SU-DHL-6 (cell line): ENCODE measurements around the gene RAI1.

ENCODE experiments used
- H2AFZ ChIP-seq: fragments of 200-600 bp; sonication (generic); 2 replicates; pipeline ENCODE4 v1.6.1; 2014; ENCODE audit warnings: low read depth, mild to moderate bottlenecking, moderate library complexity, mixed read lengths, antibody characterized with exemption, low read length; ENCODE audit not compliant: severe bottlenecking
- H3F3A ChIP-seq: fragments of 200-600 bp; shearing (Covaris generic); 2 replicates; pipeline ENCODE4 v1.6.0; 2016; ENCODE audit warnings: antibody characterized with exemption, mild to moderate bottlenecking; ENCODE audit not compliant: insufficient read depth
- H3K27ac ChIP-seq: fragments of 200-600 bp; sonication (generic); 2 replicates; pipeline ENCODE4 v1.5.1; 2016; ENCODE audit warnings: low read depth, mild to moderate bottlenecking, low read length, moderate library complexity, mixed read lengths
- H3K27me3 ChIP-seq: fragments of 200-600 bp; sonication (generic), shearing (Covaris generic); 2 replicates; pipeline ENCODE4 v1.6.0; 2014; ENCODE audit warnings: mild to moderate bottlenecking, low read length
- H3K36me3 ChIP-seq: fragments of 200-600 bp; sonication (generic); 2 replicates; pipeline ENCODE4 v1.6.1; 2014; ENCODE audit warnings: mild to moderate bottlenecking, low read length, mixed read lengths
- H3K4me2 ChIP-seq: fragments of 300-600, 200-600 bp; shearing (Covaris generic), sonication (generic); 2 replicates; pipeline ENCODE4 v1.6.0; 2014; ENCODE audit warnings: low read length, low read depth, mild to moderate bottlenecking; ENCODE audit not compliant: poor library complexity, severe bottlenecking
- H3K4me3 ChIP-seq: fragments of 200-600 bp; sonication (generic); 2 replicates; pipeline ENCODE4 v1.5.1; 2014; ENCODE audit warnings: antibody characterized with exemption, low read length, mild to moderate bottlenecking, mixed read lengths; ENCODE audit not compliant: insufficient read depth, poor library complexity, severe bottlenecking
- H3K79me2 ChIP-seq: fragments of 200-600 bp; sonication (generic); 2 replicates; pipeline ENCODE4 v1.6.1; 2014; ENCODE audit warnings: mild to moderate bottlenecking, low read length, moderate library complexity; ENCODE audit not compliant: insufficient read depth
- H3K9ac ChIP-seq: fragments of 200-600 bp; sonication (generic); 2 replicates; pipeline ENCODE4 v1.7.0; 2014; ENCODE audit warnings: mild to moderate bottlenecking, low read length
- H3K9me2 ChIP-seq: fragments of 200-600 bp; sonication (generic); replicated peaks from 2 replicates; pipeline ENCODE4 v1.6.1; 2014; ENCODE audit warnings: low read length; ENCODE audit not compliant: insufficient read depth
- H3K9me3 ChIP-seq: fragments of 200-600 bp; sonication (generic); 2 replicates; pipeline ENCODE4 v1.6.1; 2014; ENCODE audit warnings: low read length, mixed read lengths; ENCODE audit not compliant: insufficient read depth
- H4K20me1 ChIP-seq: fragments of 200-600 bp; sonication (generic); 2 replicates; pipeline ENCODE4 v1.6.1; 2014; ENCODE audit warnings: low read depth, mild to moderate bottlenecking, antibody characterized with exemption, low read length, moderate library complexity, mixed read lengths
- CTCF ChIP-seq: fragments of 200-600 bp; sonication (generic); IDR thresholded peaks from one replicate; pipeline ENCODE4 v1.5.1; 2017; ENCODE audit warnings: antibody characterized with exemption, mild to moderate bottlenecking, low read length, moderate library complexity; ENCODE audit not compliant: insufficient read depth, poor library complexity, severe bottlenecking
- EZH2phosphoT487 ChIP-seq: fragments of 200-600 bp; sonication (generic), shearing (Covaris generic); conservative IDR thresholded peaks from 2 replicates; pipeline ENCODE4 v1.6.1; 2018; ENCODE audit warnings: mild to moderate bottlenecking, antibody characterized with exemption, low read length, moderate library complexity, mixed read lengths

Gene RAI1

GRCh38 chr17:17847118-17847689 lies 165.9 kb downstream of the RAI1 start:
- Histone ChIP-seq H3K27me3 (no peaks in the 10 kb centered on the region), H2AFZ (no peak overlapping the region), H3K27ac (no peak overlapping the region), H3K9ac (no peak overlapping the region), H4K20me1 (no peaks in the 10 kb centered on the region), H3K36me3 (no peaks in the 10 kb centered on the region), H3K9me3 (no peaks in the 10 kb centered on the region), H3K4me3 (no peak overlapping the region), H3K79me2 (no peaks in the 10 kb centered on the region), H3F3A (no peaks in the 10 kb centered on the region), H3K9me2 (no peaks in the 10 kb centered on the region), H3K4me2 (no peak overlapping the region)
- TF ChIP-seq EZH2phosphoT487 (no peak), CTCF (no peak)

DNA sequence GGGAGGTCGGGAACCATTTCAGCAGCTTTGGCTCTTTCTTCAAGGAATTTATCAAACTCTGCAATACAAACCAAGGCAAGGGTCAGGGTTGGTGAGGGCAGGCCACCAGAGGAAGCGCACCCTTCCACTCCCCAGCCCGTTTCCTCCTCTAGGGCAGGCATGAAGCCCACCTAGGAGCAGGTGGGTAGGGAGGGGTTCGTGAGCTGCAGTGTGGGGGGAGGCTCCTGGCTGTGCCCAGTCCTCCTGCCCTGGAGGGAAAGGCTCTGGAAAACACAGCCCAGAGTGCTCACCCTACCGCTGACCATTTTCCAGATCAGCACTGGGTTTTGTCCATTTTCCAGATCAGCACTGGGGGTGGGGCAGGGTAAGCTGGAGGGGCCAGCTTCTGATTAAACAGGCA lies 166.5 kb downstream of the RAI1 start:
- Histone ChIP-seq H3K27ac (no peak overlapping the region), H3K4me3 (no peak overlapping the region), H3K9me2 (no peaks in the 10 kb centered on the region), H3K36me3 (no peaks in the 10 kb centered on the region), H3K4me2 (no peak overlapping the region), H3K9me3 (no peaks in the 10 kb centered on the region), H2AFZ (no peak overlapping the region), H3K9ac (no peak overlapping the region), H4K20me1 (no peaks in the 10 kb centered on the region), H3K27me3 (no peaks in the 10 kb centered on the region), H3K79me2 (no peaks in the 10 kb centered on the region), H3F3A (no peaks in the 10 kb centered on the region)
- TF ChIP-seq CTCF (no peak), EZH2phosphoT487 (no peak)

GRCh38 chr17:17848311-17849082 lies 167.2 kb downstream of the RAI1 start:
- Histone ChIP-seq H3K36me3 (no peaks in the 10 kb centered on the region), H2AFZ (no peak overlapping the region), H3K4me3 (no peak overlapping the region), H3K4me2 (no peak overlapping the region), H3K79me2 (no peaks in the 10 kb centered on the region), H3F3A (no peaks in the 10 kb centered on the region), H3K27me3 (no peaks in the 10 kb centered on the region), H3K9me2 (no peaks in the 10 kb centered on the region), H3K9ac (no peak overlapping the region), H3K9me3 (no peaks in the 10 kb centered on the region), H3K27ac (no peak overlapping the region), H4K20me1 (no peaks in the 10 kb centered on the region)
- TF ChIP-seq EZH2phosphoT487 = no peak
- TF ChIP-seq CTCF = no peak
